Measurements from ENCODE around the gene ALOX12B. TPM values are rescaled to one million over a fixed set of nuclear protein-coding genes. Genes with fewer than 3 reads are reported as not detected.

The ALOX12B gene
- total and polyA plus RNA-seq, 2 donors (not counting 3 experiments of a cell fraction or from before 2014, with no cell fraction given) = not detected

DNA sequence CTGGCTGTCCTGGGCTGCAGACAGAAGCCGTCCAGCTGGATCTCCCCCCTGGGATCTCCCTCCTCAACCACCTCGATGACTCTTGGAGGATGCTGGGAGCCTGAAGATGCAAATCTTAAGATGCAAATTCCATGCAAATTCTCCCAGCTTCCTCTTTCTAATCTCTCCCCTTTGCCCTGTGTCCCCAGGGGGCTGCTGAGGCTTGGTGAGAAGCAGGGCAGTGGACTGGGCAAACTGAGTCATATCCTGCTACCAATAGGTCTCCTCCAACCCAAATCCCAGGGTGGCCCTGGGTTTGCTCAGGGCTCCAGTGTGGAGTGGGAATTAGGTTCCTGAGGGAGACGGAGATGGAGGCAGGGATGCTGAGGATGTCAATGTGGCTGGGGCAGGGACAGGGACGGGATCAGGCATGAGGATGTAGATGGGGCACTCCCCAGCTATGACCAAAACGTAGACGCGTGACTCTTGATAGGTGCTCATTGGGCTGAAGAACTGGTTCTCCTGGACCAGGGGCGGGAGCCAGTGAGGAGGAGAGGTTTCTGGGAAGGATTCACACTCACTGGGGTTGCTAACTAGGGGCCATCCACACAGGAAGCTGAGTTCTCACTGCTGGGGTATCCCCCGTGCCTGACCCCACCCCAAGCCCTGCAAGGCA lies 3.6 kb upstream of the ALOX12B start:
- DNase-seq (ENCODE audit: low read depth, low spot score) (no peak), FAIRE-seq (no peak)
- H3K4me2 ChIP-seq (ENCODE audit: insufficient read depth, low read length) = no peak overlapping the region
- ChIA-PET CTCF (interaction anchor here (0.6 to 13.4 kb wide), 8 partner anchors 10 to 147 kb away, joined by 3 to 167 read pairs (median 26); partner anchors contain the start of gene ALOXE3), POLR2A (no interaction called here)
- no peaks in the 10 kb centered on the region for H3K36me3 ChIP-seq (ENCODE audit: control insufficient read depth in 2 of 2, extremely low read depth in 1 of 2, insufficient read depth in 2 of 2, low read length in 2 of 2)
- no peak overlapping the region for H3K4me3 ChIP-seq (replicated peaks in 1 of 3; ENCODE audit: insufficient read depth in 1 of 3, low read depth in 1 of 3, low read length in 3 of 3)
- H3K9ac ChIP-seq (replicated peaks; ENCODE audit: extremely low read depth, insufficient read depth, low read length) = no peak overlapping the region
- no peaks in the 10 kb centered on the region for H3K9me1 ChIP-seq (replicated peaks; ENCODE audit: control insufficient read depth, extremely low read depth, insufficient read depth, low read length)
- no peak overlapping the region for H2AFZ ChIP-seq (ENCODE audit: low read depth, low read length)
- dilution Hi-C loops (cut with MboI; ENCODE audit: extremely low pct_ligation_motif_present, low sequenced_read_pairs) = no loop called here
- intact Hi-C loops (cut with micrococcal nuclease) = no loop called here
- H4K20me1 ChIP-seq (replicated peaks; ENCODE audit: control insufficient read depth, extremely low read depth, insufficient read depth, low read length) = no peaks in the 10 kb centered on the region
- no peaks in the 10 kb centered on the region for H3K79me2 ChIP-seq (ENCODE audit: control insufficient read depth, insufficient read depth, low read length)
- H3K27ac ChIP-seq (ENCODE audit: insufficient read depth, low read depth, low read length) = no peak overlapping the region
- no peaks in the 10 kb centered on the region for H3K9me3 ChIP-seq (replicated peaks; ENCODE audit: control insufficient read depth, insufficient read depth, low read length)
- TF ChIP-seq JUN (IDR thresholded peaks at IDR 0.05; ENCODE audit: borderline replicate concordance, insufficient read depth, insufficient read length, low read depth) = no peak
- TF ChIP-seq, protein P1, sequence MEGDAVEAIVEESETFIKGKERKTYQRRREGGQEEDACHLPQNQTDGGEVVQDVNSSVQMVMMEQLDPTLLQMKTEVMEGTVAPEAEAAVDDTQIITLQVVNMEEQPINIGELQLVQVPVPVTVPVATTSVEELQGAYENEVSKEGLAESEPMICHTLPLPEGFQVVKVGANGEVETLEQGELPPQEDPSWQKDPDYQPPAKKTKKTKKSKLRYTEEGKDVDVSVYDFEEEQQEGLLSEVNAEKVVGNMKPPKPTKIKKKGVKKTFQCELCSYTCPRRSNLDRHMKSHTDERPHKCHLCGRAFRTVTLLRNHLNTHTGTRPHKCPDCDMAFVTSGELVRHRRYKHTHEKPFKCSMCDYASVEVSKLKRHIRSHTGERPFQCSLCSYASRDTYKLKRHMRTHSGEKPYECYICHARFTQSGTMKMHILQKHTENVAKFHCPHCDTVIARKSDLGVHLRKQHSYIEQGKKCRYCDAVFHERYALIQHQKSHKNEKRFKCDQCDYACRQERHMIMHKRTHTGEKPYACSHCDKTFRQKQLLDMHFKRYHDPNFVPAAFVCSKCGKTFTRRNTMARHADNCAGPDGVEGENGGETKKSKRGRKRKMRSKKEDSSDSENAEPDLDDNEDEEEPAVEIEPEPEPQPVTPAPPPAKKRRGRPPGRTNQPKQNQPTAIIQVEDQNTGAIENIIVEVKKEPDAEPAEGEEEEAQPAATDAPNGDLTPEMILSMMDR (IDR thresholded peaks at IDR 0.05; ENCODE audit: extremely low read depth in 1 of 2, insufficient read depth in 1 of 2, low read depth in 1 of 2, low read length in 2 of 2) = no peak
- TF ChIP-seq POLR2A (IDR thresholded peaks at IDR 0.05; ENCODE audit: low read depth, low read length) = no peak
- TF ChIP-seq, protein P2, sequence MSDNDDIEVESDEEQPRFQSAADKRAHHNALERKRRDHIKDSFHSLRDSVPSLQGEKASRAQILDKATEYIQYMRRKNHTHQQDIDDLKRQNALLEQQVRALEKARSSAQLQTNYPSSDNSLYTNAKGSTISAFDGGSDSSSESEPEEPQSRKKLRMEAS (IDR thresholded peaks at IDR 0.05; ENCODE audit: insufficient read depth, insufficient read length) = no peak
- TF ChIP-seq MYC (IDR thresholded peaks at IDR 0.05; ENCODE audit: low read depth, low read length) = no peak
- no peak for TF ChIP-seq POLR2AphosphoS5 (IDR thresholded peaks at IDR 0.05; ENCODE audit: insufficient read depth, low read depth, low read length)
- TF ChIP-seq FOS (IDR thresholded peaks at IDR 0.05; ENCODE audit: borderline replicate concordance, insufficient read depth, low read length) = no peak
- no peak for TF ChIP-seq EZH2 (IDR thresholded peaks at IDR 0.05; ENCODE audit: borderline replicate concordance, low read depth, low read length, severe bottlenecking)
- TF ChIP-seq GATA2 (IDR thresholded peaks at IDR 0.05; ENCODE audit: insufficient read depth, insufficient read length, low read depth, low read length) = no peak
- H3K4me1 ChIP-seq (ENCODE audit: control insufficient read depth, extremely low read depth, insufficient read depth, low read length) = no peaks in the 10 kb centered on the region
- BruUV-seq (replicated peaks) = no TSS peak
- H3K27me3 ChIP-seq (ENCODE audit: control insufficient read depth in 2 of 2, insufficient read depth in 2 of 2, low read length in 2 of 2) = peaks cover 2 to 12% of the 10 kb centered on the region in 2 experiments
